SK-N-SH (cell line): ENCODE results near the gene ITIH1. TPM values are rescaled to one million over a fixed set of nuclear protein-coding genes. Genes with fewer than 3 reads are reported as not detected.

Experiments used
- CTCF ChIA-PET: fragments of 300-600, 350-600 bp; formaldehyde crosslinking; extraction: SDS; loops from one replicate; lab custom pipeline; 2021; lab: Yijun Ruan, JAX
- POLR2A ChIA-PET: fragments of 350-600 bp; sonication (Branson Sonifier 250); formaldehyde crosslinking; extraction: SDS; loops from one replicate; lab custom pipeline; 2020; ENCODE audit warnings: antibody characterized with exemption, inconsistent platforms; lab: Yijun Ruan, JAX
- DNase-seq: peaks from one replicate; pipeline ENCODE4 v3.0.0; 2012
- H2AFZ ChIP-seq: fragments of 200-600 bp; sonication (generic); 2 replicates; pipeline ENCODE4 v1.8.1; 2016; ENCODE audit warnings: antibody characterized with exemption, mild to moderate bottlenecking, low read depth
- H3F3A ChIP-seq: fragments of 200-600 bp; sonication (generic); replicated peaks from 2 replicates; pipeline ENCODE3; 2016; ENCODE audit warnings: antibody characterized with exemption, mild to moderate bottlenecking; ENCODE audit not compliant: insufficient read depth
- H3K27ac ChIP-seq, 2 experiments: fragments of 200-500 bp in 1 of 2; fragments of 200-600 bp in 1 of 2; sonication (Bioruptor generic) in 1 of 2; sonication (generic), shearing (Covaris generic) in 1 of 2; 2 replicates each; pipeline versions ENCODE4 v1.5.1 to v1.6.1; 2014 to 2016; ENCODE audit warnings: low read depth in 2 of 2, inconsistent platforms in 1 of 2, low read length in 1 of 2, mild to moderate bottlenecking in 1 of 2, mixed read lengths in 1 of 2
- H3K27me3 ChIP-seq: fragments of 200-600 bp; sonication (generic), shearing (Covaris generic); 2 replicates; pipeline ENCODE4 v1.6.1; 2016; ENCODE audit warnings: mixed run types; ENCODE audit not compliant: insufficient read depth
- H3K36me3 ChIP-seq, 2 experiments: fragments of 200-500 bp in 1 of 2; fragments of 200-600 bp in 1 of 2; sonication (Bioruptor generic) in 1 of 2; sonication (generic) in 1 of 2; replicated peaks in 1 of 2; 2 replicates each; pipeline versions ENCODE3 to v1.5.1; 2014 to 2016; ENCODE audit warnings: low read length in 1 of 2, mild to moderate bottlenecking in 1 of 2; ENCODE audit not compliant: insufficient read depth in 2 of 2, control insufficient read depth in 1 of 2
- H3K4me1 ChIP-seq, 2 experiments: fragments of 200-500 bp in 1 of 2; fragments of 200-600 bp in 1 of 2; sonication (Bioruptor generic) in 1 of 2; sonication (generic), shearing (Covaris generic) in 1 of 2; 2 replicates each; pipeline versions ENCODE4 v1.5.1 to v1.6.1; 2014 to 2016; ENCODE audit warnings: low read depth in 1 of 2, low read length in 1 of 2, mixed run types in 1 of 2; ENCODE audit not compliant: insufficient read depth in 2 of 2, control insufficient read depth in 1 of 2
- H3K4me2 ChIP-seq: fragments of 200-600 bp; sonication (generic), shearing (Covaris generic); 2 replicates; pipeline ENCODE4 v1.6.1; 2017; ENCODE audit warnings: mixed run types
- H3K4me3 ChIP-seq, 2 experiments: fragments of 200-500 bp in 1 of 2; fragments of 200-600 bp in 1 of 2; sonication (Bioruptor generic) in 1 of 2; sonication (generic), shearing (Covaris generic) in 1 of 2; 2 replicates each; pipeline versions ENCODE4 v1.5.1 to v1.8.1; 2014 to 2016; ENCODE audit warnings: low read depth in 2 of 2, inconsistent platforms in 1 of 2, low read length in 1 of 2, mild to moderate bottlenecking in 1 of 2, mixed read lengths in 1 of 2, moderate library complexity in 1 of 2
- H3K79me2 ChIP-seq: fragments of 200-600 bp; sonication (generic); 2 replicates; pipeline ENCODE4 v1.8.1; 2017; ENCODE audit warnings: mild to moderate bottlenecking; ENCODE audit not compliant: insufficient read depth
- H3K9ac ChIP-seq: fragments of 200-600 bp; sonication (generic); 2 replicates; pipeline ENCODE4 v1.6.1; 2017; ENCODE audit warnings: mixed run types
- H3K9me2 ChIP-seq: fragments of 200-600 bp; sonication (generic); 2 replicates; pipeline ENCODE4 v1.6.1; 2017; ENCODE audit warnings: mixed run types
- H3K9me3 ChIP-seq: fragments of 200-600 bp; sonication (generic); 2 replicates; pipeline ENCODE4 v1.6.1; 2017; ENCODE audit warnings: mixed run types, mild to moderate bottlenecking, moderate library complexity
- H4K20me1 ChIP-seq: fragments of 200-600 bp; sonication (generic); 2 replicates; pipeline ENCODE4 v1.6.1; 2017; ENCODE audit warnings: mild to moderate bottlenecking, mixed run types; ENCODE audit not compliant: insufficient read depth
- CHD2 ChIP-seq: fragments of 150-350 bp; IDR thresholded peaks from 2 replicates; pipeline ENCODE4 v1.6.1; 2018; ENCODE audit warnings: low read length; ENCODE audit not compliant: partially characterized antibody
- EZH2phosphoT487 ChIP-seq: fragments of 200-600 bp; sonication (generic); IDR thresholded peaks from 2 replicates; pipeline ENCODE4 v1.6.1; 2017; ENCODE audit warnings: low read depth, mixed run types, mild to moderate bottlenecking, antibody characterized with exemption, moderate library complexity, borderline replicate concordance
- FOSL2 ChIP-seq: IDR thresholded peaks from 2 replicates; pipeline ENCODE4 v1.4.0; 2012; ENCODE audit warnings: low read depth, mild to moderate bottlenecking, moderate library complexity, borderline replicate concordance
- FOXJ3 ChIP-seq: sonication (generic); formaldehyde crosslinking; IDR thresholded peaks from 2 replicates; pipeline ENCODE4 v1.5.1; 2020; ENCODE audit warnings: mild to moderate bottlenecking, missing genetic modification reagents
- GABPA ChIP-seq: IDR thresholded peaks from 2 replicates; pipeline ENCODE4 v1.4.0; 2012; ENCODE audit warnings: low read depth, mild to moderate bottlenecking
- GATA2 ChIP-seq: sonication (generic); formaldehyde crosslinking; IDR thresholded peaks from 2 replicates; pipeline ENCODE4 v1.5.0; 2020; ENCODE audit warnings: mild to moderate bottlenecking, missing genetic modification reagents
- MXI1 ChIP-seq: IDR thresholded peaks from 2 replicates; pipeline ENCODE4 v1.6.1; 2012; ENCODE audit warnings: mild to moderate bottlenecking, low read depth, low read length, improper control_type of control experiment
- NFIC ChIP-seq: IDR thresholded peaks from 2 replicates; pipeline ENCODE4 v1.4.0; 2012; ENCODE audit warnings: borderline replicate concordance
- PBX3 ChIP-seq: IDR thresholded peaks from 2 replicates; pipeline ENCODE4; 2012
- POLR2AphosphoS5 ChIP-seq: IDR thresholded peaks from 2 replicates; pipeline ENCODE4 v1.6.1; 2012; ENCODE audit warnings: low read depth, low read length
- RAD21 ChIP-seq: IDR thresholded peaks from 2 replicates; pipeline ENCODE4 v1.6.1; 2012; ENCODE audit warnings: mild to moderate bottlenecking, low read length
- RCOR1 ChIP-seq: fragments of 150-350 bp; IDR thresholded peaks from 2 replicates; pipeline ENCODE4 v1.6.1; 2017; ENCODE audit warnings: antibody characterized with exemption, low read length
- RFX5 ChIP-seq: IDR thresholded peaks from 2 replicates; pipeline ENCODE4 v1.6.1; 2012; ENCODE audit warnings: mild to moderate bottlenecking, improper control_type of control experiment, low read length
- SMC3 ChIP-seq: IDR thresholded peaks from 2 replicates; pipeline ENCODE4 v1.6.1; 2012; ENCODE audit warnings: low read depth, low read length, improper control_type of control experiment
- TAF1 ChIP-seq: IDR thresholded peaks from 2 replicates; pipeline ENCODE4 v1.6.1; 2012; ENCODE audit warnings: low read depth, mild to moderate bottlenecking, low read length, moderate library complexity, borderline replicate concordance
- TEAD4 ChIP-seq: IDR thresholded peaks from 2 replicates; pipeline ENCODE4 v1.4.0; 2012; ENCODE audit warnings: mild to moderate bottlenecking, borderline replicate concordance; ENCODE audit not compliant: insufficient read depth
- USF2 ChIP-seq: fragments of 150-350 bp; IDR thresholded peaks from 2 replicates; pipeline ENCODE4 v1.6.1; 2017; ENCODE audit warnings: antibody characterized with exemption, low read length, low read depth, borderline replicate concordance
- ZBTB33 ChIP-seq: IDR thresholded peaks from 2 replicates; pipeline ENCODE4 v1.4.0; 2012; ENCODE audit warnings: low read depth, borderline replicate concordance
- WGBS: methylation state at CpG from one replicate; pipeline ENCODE4 v1.1.6; 2017; ENCODE audit warnings: low lambda C conversion rate; 5-methylcytosine and 5-hydroxymethylcytosine counted together
- polyA plus RNA-seq, 3 experiments: library from polyadenylated mRNA; depleted of rRNA; stranded (reverse); fragments of >200 nt; gene quantifications; 2 replicates each; pipeline ENCODE4 v1.2.3, GENCODE V29; 2012
- TF ChIP-seq, protein P1 (sequence below): IDR thresholded peaks from 2 replicates; pipeline ENCODE4 v1.4.0; 2012; ENCODE audit warnings: low read depth, borderline replicate concordance

The ITIH1 gene
- polyA plus RNA-seq, 1 of the 3 experiments (the other 2 are of a cell fraction): not detected

DNA sequence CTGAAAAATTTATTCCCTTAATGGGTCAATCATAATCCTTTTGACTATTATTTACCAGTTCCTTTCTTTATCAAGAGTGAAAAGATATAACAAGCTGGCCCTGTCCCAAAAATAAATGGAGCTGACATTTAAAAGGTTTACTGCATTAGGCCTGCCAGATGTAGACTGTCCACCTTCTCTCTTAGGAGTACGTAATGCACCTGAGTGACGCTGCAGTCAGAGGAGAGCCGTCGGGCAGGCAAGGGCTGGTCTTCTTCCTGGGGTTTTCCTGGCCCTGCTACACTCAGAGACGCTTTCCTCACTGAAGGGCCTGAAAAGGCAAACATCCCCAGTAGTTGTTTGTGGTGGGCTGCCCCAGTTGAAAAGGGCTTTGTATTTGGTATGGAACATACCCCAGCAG, 34.2 kb upstream of the ITIH1 start:
- no peak overlapping the region for H3K9ac ChIP-seq
- 97% methylated on average over 5 of the region's 5 CpGs for WGBS
- CTCF ChIA-PET: interaction anchor here (1.1 to 1.9 kb wide), 4 partner anchors 12 to 244 kb away, joined by 3 to 6 read pairs (median 4); no protein-coding TSS in a partner anchor

DNA sequence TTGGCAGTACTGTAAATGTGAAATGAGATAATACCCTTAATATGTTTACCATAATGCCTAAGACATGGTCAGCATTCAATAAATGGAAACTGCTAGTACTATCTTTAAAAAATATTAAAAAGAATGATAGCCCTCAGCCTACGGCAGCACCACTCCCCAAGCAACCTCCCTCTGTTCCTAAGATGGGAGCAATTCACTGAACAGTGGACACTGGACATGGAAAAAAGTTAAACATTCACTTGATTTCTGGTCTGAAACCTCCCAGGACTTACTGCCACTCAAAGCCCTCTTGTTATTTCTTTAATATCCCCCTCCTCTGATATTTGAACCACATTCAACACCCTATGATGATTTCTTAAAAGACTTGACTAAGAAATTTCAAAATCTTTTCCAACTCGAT, 33.7 kb upstream of the ITIH1 start:
- peaks cover 8% of the 10 kb centered on the region for H3F3A ChIP-seq
- H3K4me2 ChIP-seq: no peak overlapping the region
- no peak overlapping the region for H3K4me3 ChIP-seq
- no peak overlapping the region for H3K9ac ChIP-seq
- H3K9me3 ChIP-seq: no peaks in the 10 kb centered on the region
- DNase-seq: no peak
- no peak overlapping the region for H3K27ac ChIP-seq
- WGBS: 93% methylated on average over 2 of the region's 2 CpGs
- ChIA-PET POLR2A (no interaction called here), CTCF (interaction anchor here (1.1 to 1.9 kb wide), 4 partner anchors 12 to 244 kb away, joined by 3 to 6 read pairs (median 4); no protein-coding TSS in a partner anchor)
- no peaks in the 10 kb centered on the region for H3K79me2 ChIP-seq
- H3K36me3 ChIP-seq: peaks cover 56% of the 10 kb centered on the region in 2 experiments
- no peak overlapping the region for H2AFZ ChIP-seq
- TF ChIP-seq POLR2AphosphoS5 (no peak), RFX5 (no peak), ZBTB33 (no peak), RAD21 (no peak)
- no peaks in the 10 kb centered on the region for H3K9me2 ChIP-seq
- no peaks in the 10 kb centered on the region for H4K20me1 ChIP-seq
- H3K27me3 ChIP-seq: no peaks in the 10 kb centered on the region
- H3K4me1 ChIP-seq: no peaks in the 10 kb centered on the region

More for the DNA sequence above, 34.2 kb upstream of the ITIH1 start:
- no peak overlapping the region for H3K4me3 ChIP-seq
- H3K9me3 ChIP-seq: no peaks in the 10 kb centered on the region
- H3K4me1 ChIP-seq: no peaks in the 10 kb centered on the region
- no peak overlapping the region for H2AFZ ChIP-seq
- peaks cover 54% of the 10 kb centered on the region in 2 experiments for H3K36me3 ChIP-seq
- H3F3A ChIP-seq: peaks cover 8% of the 10 kb centered on the region
- no peaks in the 10 kb centered on the region for H3K9me2 ChIP-seq
- no peak overlapping the region for H3K4me2 ChIP-seq
- no peak for DNase-seq
- H3K79me2 ChIP-seq: no peaks in the 10 kb centered on the region
- POLR2A ChIA-PET: no interaction called here
- no peak overlapping the region for H3K27ac ChIP-seq
- TF ChIP-seq FOSL2 (no peak), MXI1 (no peak), NFIC (no peak), GATA2 (CRISPR knock-in tag) (no peak), TAF1 (no peak), FOXJ3 (CRISPR knock-in tag) (no peak), PBX3 (no peak), SMC3 (no peak), RCOR1 (no peak), CHD2 (no peak), USF2 (no peak), RAD21 (no peak), EZH2phosphoT487 (no peak), TEAD4 (no peak), GABPA (no peak)
- TF ChIP-seq, protein P1, sequence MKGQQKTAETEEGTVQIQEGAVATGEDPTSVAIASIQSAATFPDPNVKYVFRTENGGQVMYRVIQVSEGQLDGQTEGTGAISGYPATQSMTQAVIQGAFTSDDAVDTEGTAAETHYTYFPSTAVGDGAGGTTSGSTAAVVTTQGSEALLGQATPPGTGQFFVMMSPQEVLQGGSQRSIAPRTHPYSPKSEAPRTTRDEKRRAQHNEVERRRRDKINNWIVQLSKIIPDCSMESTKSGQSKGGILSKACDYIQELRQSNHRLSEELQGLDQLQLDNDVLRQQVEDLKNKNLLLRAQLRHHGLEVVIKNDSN: no peak
- no peaks in the 10 kb centered on the region for H3K27me3 ChIP-seq
- no peaks in the 10 kb centered on the region for H4K20me1 ChIP-seq
